SK-N-SH treated with all-trans-retinoic acid at 6 μM for 48 hours (cell line): Measurements from ENCODE around the gene AP2A2.

ENCODE experiments used
- ISL1 ChIP-seq: fragments of 250-450 bp; sonication (Bioruptor Pico); IDR thresholded peaks from 2 replicates; pipeline ENCODE4 v2.1.2; 2022; ENCODE audit warnings: mild to moderate bottlenecking, moderate library complexity
- SNAI2 ChIP-seq: fragments of 250-450 bp; sonication (Bioruptor Pico); IDR thresholded peaks from 2 replicates; pipeline ENCODE4 v1.5.0; 2020; ENCODE audit warnings: mild to moderate bottlenecking, moderate library complexity
- TCF4 ChIP-seq: fragments of 250-450 bp; sonication (Bioruptor Pico); IDR thresholded peaks from 2 replicates; pipeline ENCODE4 v1.8.0; 2021; ENCODE audit warnings: mild to moderate bottlenecking, moderate library complexity, borderline replicate concordance
- ZFP3 ChIP-seq: fragments of 250-450 bp; sonication (Bioruptor Pico); IDR thresholded peaks from 2 replicates; pipeline ENCODE4 v1.5.0; 2020; ENCODE audit warnings: mild to moderate bottlenecking, moderate library complexity
- ZFP30 ChIP-seq: fragments of 450-650 bp; formaldehyde crosslinking; IDR thresholded peaks from 2 replicates; pipeline ENCODE4 v1.5.0; 2022; ENCODE audit warnings: mild to moderate bottlenecking, moderate library complexity
- ZNF565 ChIP-seq: fragments of 450-650 bp; formaldehyde crosslinking; conservative IDR thresholded peaks from 2 replicates; pipeline ENCODE4 v1.5.0; 2020; ENCODE audit warnings: low read depth, mild to moderate bottlenecking, moderate library complexity
- ZNF8 ChIP-seq: fragments of 450-650 bp; formaldehyde crosslinking; IDR thresholded peaks from 2 replicates; pipeline ENCODE4 v1.5.0; 2020; ENCODE audit warnings: mild to moderate bottlenecking, moderate library complexity
- TF ChIP-seq, protein P1 (sequence below): fragments of 250-450 bp; sonication (Bioruptor Pico); IDR thresholded peaks from 2 replicates; pipeline ENCODE4 v1.5.0; 2020; ENCODE audit warnings: mild to moderate bottlenecking, moderate library complexity
- TF ChIP-seq, protein P2 (sequence below): fragments of 250-450 bp; sonication (Bioruptor Pico); IDR thresholded peaks from 2 replicates; pipeline ENCODE4 v1.8.0; 2020; ENCODE audit warnings: mild to moderate bottlenecking, moderate library complexity, borderline replicate concordance

GRCh38 chr11:1003159-1003558, 77.5 kb downstream of the AP2A2 start:
- TF ChIP-seq, protein P1, sequence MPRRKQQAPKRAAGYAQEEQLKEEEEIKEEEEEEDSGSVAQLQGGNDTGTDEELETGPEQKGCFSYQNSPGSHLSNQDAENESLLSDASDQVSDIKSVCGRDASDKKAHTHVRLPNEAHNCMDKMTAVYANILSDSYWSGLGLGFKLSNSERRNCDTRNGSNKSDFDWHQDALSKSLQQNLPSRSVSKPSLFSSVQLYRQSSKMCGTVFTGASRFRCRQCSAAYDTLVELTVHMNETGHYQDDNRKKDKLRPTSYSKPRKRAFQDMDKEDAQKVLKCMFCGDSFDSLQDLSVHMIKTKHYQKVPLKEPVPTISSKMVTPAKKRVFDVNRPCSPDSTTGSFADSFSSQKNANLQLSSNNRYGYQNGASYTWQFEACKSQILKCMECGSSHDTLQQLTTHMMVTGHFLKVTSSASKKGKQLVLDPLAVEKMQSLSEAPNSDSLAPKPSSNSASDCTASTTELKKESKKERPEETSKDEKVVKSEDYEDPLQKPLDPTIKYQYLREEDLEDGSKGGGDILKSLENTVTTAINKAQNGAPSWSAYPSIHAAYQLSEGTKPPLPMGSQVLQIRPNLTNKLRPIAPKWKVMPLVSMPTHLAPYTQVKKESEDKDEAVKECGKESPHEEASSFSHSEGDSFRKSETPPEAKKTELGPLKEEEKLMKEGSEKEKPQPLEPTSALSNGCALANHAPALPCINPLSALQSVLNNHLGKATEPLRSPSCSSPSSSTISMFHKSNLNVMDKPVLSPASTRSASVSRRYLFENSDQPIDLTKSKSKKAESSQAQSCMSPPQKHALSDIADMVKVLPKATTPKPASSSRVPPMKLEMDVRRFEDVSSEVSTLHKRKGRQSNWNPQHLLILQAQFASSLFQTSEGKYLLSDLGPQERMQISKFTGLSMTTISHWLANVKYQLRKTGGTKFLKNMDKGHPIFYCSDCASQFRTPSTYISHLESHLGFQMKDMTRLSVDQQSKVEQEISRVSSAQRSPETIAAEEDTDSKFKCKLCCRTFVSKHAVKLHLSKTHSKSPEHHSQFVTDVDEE = no peak
- TF ChIP-seq, protein P2, sequence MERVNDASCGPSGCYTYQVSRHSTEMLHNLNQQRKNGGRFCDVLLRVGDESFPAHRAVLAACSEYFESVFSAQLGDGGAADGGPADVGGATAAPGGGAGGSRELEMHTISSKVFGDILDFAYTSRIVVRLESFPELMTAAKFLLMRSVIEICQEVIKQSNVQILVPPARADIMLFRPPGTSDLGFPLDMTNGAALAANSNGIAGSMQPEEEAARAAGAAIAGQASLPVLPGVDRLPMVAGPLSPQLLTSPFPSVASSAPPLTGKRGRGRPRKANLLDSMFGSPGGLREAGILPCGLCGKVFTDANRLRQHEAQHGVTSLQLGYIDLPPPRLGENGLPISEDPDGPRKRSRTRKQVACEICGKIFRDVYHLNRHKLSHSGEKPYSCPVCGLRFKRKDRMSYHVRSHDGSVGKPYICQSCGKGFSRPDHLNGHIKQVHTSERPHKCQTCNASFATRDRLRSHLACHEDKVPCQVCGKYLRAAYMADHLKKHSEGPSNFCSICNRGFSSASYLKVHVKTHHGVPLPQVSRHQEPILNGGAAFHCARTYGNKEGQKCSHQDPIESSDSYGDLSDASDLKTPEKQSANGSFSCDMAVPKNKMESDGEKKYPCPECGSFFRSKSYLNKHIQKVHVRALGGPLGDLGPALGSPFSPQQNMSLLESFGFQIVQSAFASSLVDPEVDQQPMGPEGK (CRISPR knock-in tag) = no peak
- TF ChIP-seq ZFP3 (CRISPR knock-in tag) (no peak), ZNF565 (CRISPR knock-in tag) (no peak), SNAI2 (CRISPR knock-in tag) (no peak), ZNF8 (CRISPR knock-in tag) (no peak), TCF4 (CRISPR knock-in tag) (no peak), ISL1 (no peak), ZFP30 (CRISPR knock-in tag) (no peak)
